ENCODE measurements around the gene FLT1. TPM values are rescaled to one million over a fixed set of nuclear protein-coding genes. Genes with fewer than 3 reads are reported as not detected.
A peak's percentile ranks its signal among the peaks of the same experiment; 100 is the strongest.

The FLT1 gene
- total and polyA plus RNA-seq, 12 donors = 15.2 to 76.3 (median 44.5) TPM

GRCh38 chr13:28322256-28322905, 172.5 kb downstream of the FLT1 start:
- Histone ChIP-seq H3K9me3 (no peaks in the 10 kb centered on the region), H3K27ac (peak overlapping the region in 2 of 10 donors; percentile 2 to 31), H3K4me1 (peaks cover 0 to 66% (median 17%) of the 10 kb centered on the region in 9 donors), H3K27me3 (no peaks in the 10 kb centered on the region), H3K4me3 (no peak overlapping the region), H3K36me3 (peaks cover 0 to 55% (median 0%) of the 10 kb centered on the region in 9 donors)
- ATAC-seq (peak in 1 of 8 donors; percentile 15), DNase-seq (no peak)
- WGBS, 2 donors = 62 to 64% methylated on average over 11 of the region's 11 CpGs
- TF ChIP-seq CTCF (IDR thresholded peaks at IDR 0.05) = no peak
- intact Hi-C loops (cut with DNase I) = loop anchor here in 8 of 10 donors (2.0 to 10.0 kb wide), 8 partner anchors 72 to 475 kb away; partner anchors contain the start of genes FLT1 (in 4 of the 8) and POMP (in 1 of the 8)

- H3K36me3 ChIP-seq = peaks cover 0 to 55% (median 0%) of the 10 kb centered on the region in 9 donors
- WGBS, 2 donors = 71 to 76% methylated on average over 2 of the region's 2 CpGs
- intact Hi-C loops (cut with DNase I) = loop anchor here in 8 of 10 donors (2.0 to 10.0 kb wide), 8 partner anchors 73 to 476 kb away; partner anchors contain the start of genes FLT1 (in 4 of the 8) and POMP (in 1 of the 8)
These were observed 173.2 kb downstream of the FLT1 start for GRCh38 chr13:28321756-28322155.

GRCh38 chr13:28320884-28321574, 173.9 kb downstream of the FLT1 start:
- no peaks in the 10 kb centered on the region for H3K9me3 ChIP-seq
- ATAC-seq (peak in 3 of 8 donors; percentile 18 to 58 (median 44)), DNase-seq (no peak)
- no peak overlapping the region for H3K4me3 ChIP-seq
- H3K36me3 ChIP-seq = peaks cover 0 to 55% (median 0%) of the 10 kb centered on the region in 9 donors
- WGBS, 2 donors = 68 to 79% methylated on average over 11 of the region's 11 CpGs
- intact Hi-C loops (cut with DNase I) = loop anchor here in 8 of 10 donors (5.0 to 10.0 kb wide), 7 partner anchors 74 to 476 kb away; partner anchors contain the start of genes FLT1 (in 4 of the 8) and POMP (in 1 of the 8)
- H3K4me1 ChIP-seq = peaks cover 0 to 68% (median 19%) of the 10 kb centered on the region in 9 donors
- no peak for TF ChIP-seq CTCF (IDR thresholded peaks at IDR 0.05)
- peak overlapping the region in 2 of 10 donors; percentile 3 to 31 for H3K27ac ChIP-seq
- no peaks in the 10 kb centered on the region for H3K27me3 ChIP-seq

More at GRCh38 chr13:28321756-28322155, 173.2 kb downstream of the FLT1 start:
- Histone ChIP-seq H3K9me3 (no peaks in the 10 kb centered on the region), H3K4me1 (peaks cover 0 to 66% (median 17%) of the 10 kb centered on the region in 9 donors), H3K27me3 (no peaks in the 10 kb centered on the region), H3K27ac (peak overlapping the region in 3 of 10 donors; percentile 2 to 31 (median 3)), H3K4me3 (no peak overlapping the region)
- ATAC-seq (no peak), DNase-seq (no peak)
- no peak for TF ChIP-seq CTCF (IDR thresholded peaks at IDR 0.05)

GRCh38 chr13:28320209-28320608, 174.7 kb downstream of the FLT1 start:
- no peaks in the 10 kb centered on the region for H3K9me3 ChIP-seq
- peaks cover 0 to 64% (median 19%) of the 10 kb centered on the region in 9 donors for H3K4me1 ChIP-seq
- H3K27me3 ChIP-seq = no peaks in the 10 kb centered on the region
- ATAC-seq (no peak), DNase-seq (no peak)
- TF ChIP-seq CTCF (IDR thresholded peaks at IDR 0.05) = no peak
- H3K27ac ChIP-seq = no peak overlapping the region
- 92 to 96% methylated on average over 6 of the region's 6 CpGs for WGBS, 2 donors
- H3K4me3 ChIP-seq = no peak overlapping the region
- intact Hi-C loops (cut with DNase I) = loop anchor here in 8 of 10 donors (5.0 to 10.0 kb wide), 7 partner anchors 75 to 477 kb away; partner anchors contain the start of genes FLT1 (in 4 of the 8) and POMP (in 1 of the 8)
- peaks cover 0 to 61% (median 0%) of the 10 kb centered on the region in 9 donors for H3K36me3 ChIP-seq
